ENCODE measurements around the gene VPS35L.
"Not testable (repeated sequence)": the region's sequence is repeated elsewhere in the genome, so short reads cannot be mapped to it uniquely, and the experiment has no call there.

Gene VPS35L

DNA sequence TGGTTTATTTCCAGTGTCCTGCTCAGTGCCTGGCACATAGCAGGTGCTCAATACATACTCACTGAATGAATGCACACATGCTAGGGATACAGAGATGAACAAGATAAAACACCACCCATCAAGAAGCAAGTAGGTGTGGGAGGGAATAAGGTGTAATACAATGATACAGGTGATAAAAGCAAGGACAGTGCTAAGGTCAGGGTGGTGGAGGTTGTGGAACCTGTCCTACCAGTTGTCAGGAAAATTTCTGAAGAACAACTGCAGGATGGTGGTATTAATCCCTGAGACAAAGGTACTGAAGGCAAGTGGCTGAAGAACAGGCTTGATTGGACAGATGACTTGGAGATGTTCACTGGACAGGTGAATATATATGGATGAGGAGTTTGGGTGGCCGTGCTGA is 160.7 kb downstream of the VPS35L start:
- no peak for DNase-seq (ENCODE audit: low read depth)
- TF ChIP-seq, protein P1, sequence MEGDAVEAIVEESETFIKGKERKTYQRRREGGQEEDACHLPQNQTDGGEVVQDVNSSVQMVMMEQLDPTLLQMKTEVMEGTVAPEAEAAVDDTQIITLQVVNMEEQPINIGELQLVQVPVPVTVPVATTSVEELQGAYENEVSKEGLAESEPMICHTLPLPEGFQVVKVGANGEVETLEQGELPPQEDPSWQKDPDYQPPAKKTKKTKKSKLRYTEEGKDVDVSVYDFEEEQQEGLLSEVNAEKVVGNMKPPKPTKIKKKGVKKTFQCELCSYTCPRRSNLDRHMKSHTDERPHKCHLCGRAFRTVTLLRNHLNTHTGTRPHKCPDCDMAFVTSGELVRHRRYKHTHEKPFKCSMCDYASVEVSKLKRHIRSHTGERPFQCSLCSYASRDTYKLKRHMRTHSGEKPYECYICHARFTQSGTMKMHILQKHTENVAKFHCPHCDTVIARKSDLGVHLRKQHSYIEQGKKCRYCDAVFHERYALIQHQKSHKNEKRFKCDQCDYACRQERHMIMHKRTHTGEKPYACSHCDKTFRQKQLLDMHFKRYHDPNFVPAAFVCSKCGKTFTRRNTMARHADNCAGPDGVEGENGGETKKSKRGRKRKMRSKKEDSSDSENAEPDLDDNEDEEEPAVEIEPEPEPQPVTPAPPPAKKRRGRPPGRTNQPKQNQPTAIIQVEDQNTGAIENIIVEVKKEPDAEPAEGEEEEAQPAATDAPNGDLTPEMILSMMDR (IDR thresholded peaks at IDR 0.05; ENCODE audit: low read depth, low read length, missing control alignments), result no peak
- H3K4me3 ChIP-seq (ENCODE audit: low read depth, low read length), result no peak overlapping the region

GRCh38 chr16:19716728-19717127 is 161.2 kb downstream of the VPS35L start:
- peak overlapping the region; percentile 91 for H3K4me3 ChIP-seq (ENCODE audit: low read depth, low read length)
- DNase-seq (ENCODE audit: low read depth), result not testable (repeated sequence)

DNA sequence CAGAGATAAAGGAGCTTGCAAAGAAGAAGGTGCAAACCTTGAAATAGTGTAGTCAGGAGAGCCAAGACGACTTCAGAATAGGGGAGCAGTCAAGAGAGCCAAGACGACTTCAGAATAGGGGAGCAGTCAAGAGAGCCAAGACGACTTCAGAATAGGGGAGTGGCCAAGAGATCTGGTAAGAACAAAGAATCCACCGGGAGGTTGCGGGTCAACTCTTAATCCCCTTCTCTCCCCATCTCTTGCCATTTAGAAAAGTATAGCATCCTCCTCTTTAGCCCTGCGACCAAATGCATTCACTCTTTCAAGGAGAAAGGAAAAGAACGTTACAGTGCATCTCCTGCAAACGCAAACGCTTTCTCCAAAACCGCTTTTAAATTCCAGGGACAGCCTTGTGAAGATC is 161.8 kb downstream of the VPS35L start:
- no peak for DNase-seq (ENCODE audit: low read depth)
- TF ChIP-seq, protein P1 (IDR thresholded peaks at IDR 0.05; ENCODE audit: low read depth, low read length, missing control alignments), result no peak
- peak overlapping the region; percentile 91 for H3K4me3 ChIP-seq (ENCODE audit: low read depth, low read length)

DNA sequence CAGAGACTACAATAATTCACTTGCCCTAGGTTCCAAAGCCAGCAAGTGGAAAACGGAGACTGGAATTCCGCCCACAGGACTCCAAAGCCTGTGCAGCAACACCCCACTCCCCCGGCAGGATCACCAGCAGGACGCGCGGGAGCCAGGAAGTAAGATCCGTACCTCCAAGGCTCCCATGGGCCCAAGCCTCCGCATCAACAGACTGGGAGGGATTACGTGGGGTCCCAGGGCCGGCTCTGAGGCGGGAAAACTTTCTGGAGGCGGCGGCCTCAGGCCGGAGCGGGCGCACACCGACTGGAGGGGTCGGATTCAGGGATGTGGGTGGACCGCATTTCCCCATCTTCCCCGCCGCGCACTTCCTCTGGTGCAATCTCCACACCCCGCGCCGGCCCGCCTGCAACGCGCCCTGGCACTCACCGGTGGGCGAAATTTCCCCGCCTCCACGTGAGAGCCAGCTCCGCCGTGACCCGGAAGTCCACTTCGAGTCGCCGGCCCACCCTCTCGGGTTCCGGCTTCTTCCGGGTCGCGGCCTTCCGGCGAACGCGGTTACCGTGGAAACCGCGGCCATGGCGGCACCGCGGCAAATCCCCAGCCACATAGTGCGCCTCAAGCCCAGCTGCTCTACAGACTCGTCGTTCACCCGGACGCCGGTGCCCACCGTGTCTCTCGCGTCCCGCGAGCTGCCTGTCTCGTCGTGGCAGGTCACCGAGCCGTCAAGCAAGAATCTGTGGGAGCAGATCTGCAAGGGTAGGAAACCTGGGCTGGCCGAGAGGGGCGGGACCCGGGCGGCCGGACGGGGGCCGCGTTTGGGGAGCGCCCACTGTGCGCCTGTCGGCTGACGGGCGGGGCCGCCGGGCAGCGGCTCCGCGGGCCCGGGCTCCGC is 162.5 kb downstream of the VPS35L start, which contains the start of the genes IQCK and KNOP1:
Gene IQCK (plus strand): TSS at position 531 of the 883 bp plus-strand sequence. CDS start 36 bp downstream, at position 567.
Gene KNOP1 (minus strand): TSS at position 487 of the 883 bp plus-strand sequence. CDS start 3,192 bp downstream, outside the sequence.
- TF ChIP-seq, protein P1 (IDR thresholded peaks at IDR 0.05; ENCODE audit: low read depth, low read length, missing control alignments), result no peak
- peak; percentile 62 for DNase-seq (ENCODE audit: low read depth)

DNA sequence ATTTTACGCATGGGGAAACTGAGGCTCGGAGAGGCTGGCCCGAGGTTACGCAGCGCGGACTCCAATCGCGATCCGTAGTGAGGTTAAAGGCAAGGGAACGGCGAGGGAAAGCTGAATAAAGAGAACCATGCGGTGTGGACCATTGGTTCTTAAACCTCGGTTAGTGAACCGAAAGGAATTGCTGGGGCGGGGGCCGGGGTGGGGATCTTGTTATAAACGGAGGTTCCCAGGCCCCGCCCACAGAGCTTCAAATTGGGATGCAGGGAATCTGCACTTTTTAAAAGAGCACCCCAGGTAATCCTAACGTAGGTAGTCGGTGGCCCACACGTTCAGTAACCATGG is 163.1 kb downstream of the VPS35L start:
- TF ChIP-seq, protein P1 (IDR thresholded peaks at IDR 0.05; ENCODE audit: low read depth, low read length, missing control alignments), result no peak
- DNase-seq (ENCODE audit: low read depth), result no peak
- peak overlapping the region; percentile 91 for H3K4me3 ChIP-seq (ENCODE audit: low read depth, low read length)

More for the DNA sequence above, 162.5 kb downstream of the VPS35L start, which contains the start of the genes IQCK and KNOP1:
- peak within 1 kb of the TSS; percentile 91 for H3K4me3 ChIP-seq (ENCODE audit: low read depth, low read length)

DNA sequence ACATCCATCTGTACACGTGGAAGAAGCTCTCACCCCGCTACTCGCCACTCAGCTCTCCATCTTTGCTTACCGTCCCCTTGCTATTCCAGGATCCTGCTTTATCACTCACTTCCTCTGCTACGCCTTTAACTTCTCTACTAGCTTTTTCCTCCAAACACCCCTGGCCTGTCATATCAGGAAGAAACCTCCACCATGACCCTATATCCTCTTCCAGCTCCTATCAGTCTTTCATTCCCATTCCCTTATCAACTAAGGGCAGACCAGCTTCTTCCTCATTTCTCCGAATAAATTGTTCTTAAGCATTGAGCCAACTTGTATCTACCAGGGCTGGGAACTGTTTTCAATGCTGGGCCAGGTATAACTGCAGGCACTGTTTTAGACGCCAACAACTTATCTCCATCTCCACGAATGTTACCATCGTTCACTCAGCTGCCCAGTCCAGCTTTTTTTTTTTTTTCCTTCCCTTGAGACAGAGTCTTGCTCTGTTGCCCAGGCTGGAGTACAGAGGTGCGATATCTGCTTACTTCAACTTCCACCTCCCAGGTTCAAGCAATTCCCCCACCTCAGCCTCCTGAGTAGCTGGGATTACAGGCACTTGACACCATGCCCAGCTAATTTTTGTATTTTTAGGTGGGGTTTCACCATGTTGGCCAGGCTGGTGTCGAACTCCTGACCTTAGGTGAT is 166.9 kb downstream of the VPS35L start:
- TF ChIP-seq, protein P1 (IDR thresholded peaks at IDR 0.05; ENCODE audit: low read depth, low read length, missing control alignments), result no peak
- H3K4me3 ChIP-seq (ENCODE audit: low read depth, low read length), result no peak overlapping the region

GRCh38 chr16:19722981-19723380 is 167.5 kb downstream of the VPS35L start:
- TF ChIP-seq, protein P1 (IDR thresholded peaks at IDR 0.05; ENCODE audit: low read depth, low read length, missing control alignments), result no peak
- DNase-seq (ENCODE audit: low read depth), result no peak
- H3K4me3 ChIP-seq (ENCODE audit: low read depth, low read length), result no peak overlapping the region

More for the DNA sequence above, 166.9 kb downstream of the VPS35L start:
- no peak for DNase-seq (ENCODE audit: low read depth)
